Right lung (tissue), 5 donors: ENCODE results near the gene ICA1. TPM values are rescaled to one million over a fixed set of nuclear protein-coding genes. Genes with fewer than 3 reads are reported as not detected.

ENCODE experiments used
- DNase-seq, 2 donors: peaks; one replicate each; pipeline ENCODE4 v3.0.0-alpha.2; 2013
- polyA plus RNA-seq, 5 donors: library from polyadenylated mRNA; unstranded; fragments of 120-200 nt; gene quantifications; one replicate each; pipeline versions ENCODE4 v1.2.1 to v1.2.3, GENCODE V29; 2013; ENCODE audit warnings: inconsistent platforms in 1 of 5, low replicate concordance in 1 of 5; ENCODE audit not compliant: insufficient read length in 5 of 5, insufficient read depth in 1 of 5

ICA1 gene
- polyA plus RNA-seq, 5 donors = 34.5 to 48.9 (median 37.5) TPM

DNA sequence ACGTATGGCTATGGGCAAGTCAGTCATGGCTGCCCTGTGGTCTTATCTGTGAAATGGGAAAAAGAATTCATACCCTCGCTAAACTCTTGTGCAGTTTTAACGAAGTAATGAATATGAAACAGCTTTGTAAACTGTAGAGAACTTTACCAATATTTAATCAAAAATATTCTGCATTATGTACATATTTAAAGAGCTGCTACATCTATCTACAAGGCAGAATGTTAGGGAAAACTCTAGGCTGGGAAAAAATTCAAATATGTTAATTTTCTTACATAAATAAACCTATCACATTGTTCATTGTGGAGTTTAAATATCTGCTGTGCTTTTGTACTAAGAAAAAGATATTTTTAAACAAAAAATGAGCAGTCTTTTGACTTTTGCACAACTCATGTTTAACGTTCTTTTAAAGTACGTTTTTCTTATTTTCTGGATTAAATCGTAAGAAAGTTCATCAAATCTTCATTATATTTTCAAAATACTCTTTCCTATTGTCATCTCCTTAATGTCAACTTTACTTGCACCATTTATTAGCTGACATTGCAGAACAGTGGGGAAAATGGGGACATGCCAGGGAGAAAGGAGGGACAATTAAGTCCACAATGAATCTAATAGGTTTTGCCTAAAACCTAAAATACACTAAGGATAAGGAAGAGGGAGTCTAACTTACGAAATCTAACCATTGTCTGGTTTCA, 57.5 kb downstream of the ICA1 start:
- no peak for DNase-seq

DNA sequence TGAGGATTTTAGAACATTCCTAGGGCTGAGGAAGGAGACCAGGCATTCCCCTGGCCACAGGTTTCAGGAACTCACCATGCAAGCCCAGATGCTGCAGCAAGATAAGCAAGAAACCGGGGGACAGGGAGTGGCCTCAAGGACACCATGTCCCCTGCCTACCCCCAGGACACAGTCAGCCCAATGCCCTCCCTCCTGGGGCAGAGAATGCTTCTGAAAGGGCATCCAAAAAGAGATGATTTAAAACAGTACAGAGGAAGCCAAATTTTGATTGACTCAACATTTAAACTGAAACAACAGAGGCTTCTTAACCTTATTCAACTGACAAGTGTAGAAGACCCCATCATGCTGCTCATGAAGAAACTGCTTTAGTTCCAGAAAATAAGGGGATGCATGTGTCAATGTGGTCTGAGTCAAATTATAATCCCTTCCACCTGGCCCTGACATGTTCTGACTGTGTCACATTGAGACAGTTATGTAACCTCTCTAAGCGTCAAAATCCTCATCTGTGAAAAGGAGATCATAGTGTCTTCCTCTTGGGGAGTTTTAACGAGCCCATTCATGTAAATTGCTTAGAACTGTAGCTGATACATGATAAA, 60.0 kb downstream of the ICA1 start:
- no peak for DNase-seq

DNA sequence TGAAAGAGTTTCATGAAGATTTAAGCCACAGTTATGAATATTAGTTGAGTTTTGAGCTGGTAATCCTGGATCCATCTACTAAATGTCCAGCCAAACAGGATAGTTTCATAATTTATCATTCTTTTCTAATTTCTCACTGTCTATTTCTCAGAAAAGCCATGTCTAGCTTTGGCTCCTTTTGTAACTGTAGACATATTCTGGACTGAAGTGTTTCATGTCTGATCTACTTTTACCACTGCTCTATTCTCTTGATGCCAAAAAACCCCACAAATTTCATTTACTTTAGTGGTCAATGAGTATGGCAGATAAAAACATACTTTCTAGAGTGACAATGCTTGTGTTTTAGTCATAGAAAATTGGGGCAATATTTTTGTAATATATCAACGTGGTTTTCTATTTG, 61.2 kb downstream of the ICA1 start:
- no peak for DNase-seq

- DNase-seq = no peak
These were observed 61.7 kb downstream of the ICA1 start for GRCh38 chr7:8200316-8200715.

GRCh38 chr7:8197994-8198698, 63.8 kb downstream of the ICA1 start:
- DNase-seq = no peak

DNA sequence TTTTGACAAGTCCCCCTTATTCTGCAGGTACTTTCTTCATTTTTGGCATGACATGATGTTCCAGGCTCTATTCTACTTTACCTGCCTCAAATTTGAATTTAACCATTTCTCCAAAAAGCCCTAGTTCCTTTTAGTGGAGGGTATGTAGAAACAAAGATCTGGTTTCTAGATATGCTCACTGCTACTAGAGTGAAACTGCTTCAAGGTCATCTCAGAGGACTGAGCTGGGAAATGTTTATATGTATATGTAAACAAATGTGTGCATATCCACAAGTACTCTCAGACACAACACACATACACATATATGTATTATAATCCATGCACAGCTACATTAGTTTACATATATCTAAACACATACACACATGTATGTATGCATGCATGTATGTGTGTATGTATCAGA, 69.1 kb downstream of the ICA1 start:
- DNase-seq = no peak

DNA sequence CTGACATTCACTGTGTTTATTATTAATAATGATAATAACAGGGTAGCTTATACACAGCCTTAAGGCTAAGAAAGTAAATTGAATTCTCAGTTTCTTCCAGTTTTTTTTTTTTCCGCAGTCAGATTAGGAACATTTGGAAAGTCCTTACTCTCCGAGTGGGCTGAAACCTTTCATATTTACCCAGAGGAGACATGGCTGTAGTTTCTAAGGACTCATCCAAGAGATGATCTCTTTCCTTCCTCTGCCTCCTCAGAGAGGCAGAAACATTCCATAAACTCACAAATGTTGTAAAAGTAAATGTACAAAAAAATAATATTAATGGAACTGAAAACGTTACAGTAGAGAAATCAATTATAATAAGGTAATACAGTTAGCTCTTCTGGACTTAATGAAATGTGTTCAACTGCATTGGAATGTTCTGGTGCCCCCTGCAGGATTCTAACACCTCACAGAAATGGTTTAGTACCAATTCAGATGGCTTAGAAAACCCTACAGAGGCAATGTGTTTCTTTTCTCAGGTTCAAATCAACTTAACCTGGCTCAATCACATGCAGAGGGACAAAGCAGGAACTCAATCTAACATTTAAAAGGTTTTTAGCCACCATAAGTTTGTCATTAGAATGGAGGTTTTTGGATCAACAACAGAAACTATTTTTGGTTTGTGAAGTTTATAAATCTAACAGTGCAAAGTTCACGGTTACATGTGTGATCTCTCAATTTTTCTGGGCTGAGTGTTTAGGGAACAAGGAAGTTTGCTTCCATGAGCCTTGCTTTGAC, 71.7 kb downstream of the ICA1 start:
- peak; percentile 30 to 45 for DNase-seq

- DNase-seq = no peak
These were observed 72.3 kb downstream of the ICA1 start for GRCh38 chr7:8189625-8190024.

GRCh38 chr7:8185926-8186683, 75.9 kb downstream of the ICA1 start:
- DNase-seq = no peak

GRCh38 chr7:8184221-8184620, 77.7 kb downstream of the ICA1 start:
- DNase-seq = no peak

- no peak for DNase-seq
These were observed 82.5 kb downstream of the ICA1 start for GRCh38 chr7:8179486-8179885.

DNA sequence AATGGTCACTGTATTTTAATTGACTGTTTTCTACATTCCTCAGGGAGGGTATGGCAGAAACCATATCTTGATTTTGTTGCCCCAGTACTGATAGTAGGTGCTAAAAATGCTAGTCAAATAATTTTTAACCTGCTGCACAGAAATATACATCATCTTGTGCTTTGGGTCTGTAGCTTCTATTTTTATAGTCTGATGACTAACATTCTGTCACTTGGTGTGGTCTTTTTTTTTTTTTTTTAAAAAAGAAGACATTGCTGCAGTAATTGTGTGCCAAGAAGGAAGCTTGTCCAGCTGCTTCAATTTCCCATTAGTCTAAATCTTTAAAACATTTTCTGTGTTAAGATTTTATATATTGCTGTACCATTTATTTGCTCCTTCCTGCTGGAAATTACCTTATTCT, 83.6 kb downstream of the ICA1 start:
- DNase-seq = no peak

DNA sequence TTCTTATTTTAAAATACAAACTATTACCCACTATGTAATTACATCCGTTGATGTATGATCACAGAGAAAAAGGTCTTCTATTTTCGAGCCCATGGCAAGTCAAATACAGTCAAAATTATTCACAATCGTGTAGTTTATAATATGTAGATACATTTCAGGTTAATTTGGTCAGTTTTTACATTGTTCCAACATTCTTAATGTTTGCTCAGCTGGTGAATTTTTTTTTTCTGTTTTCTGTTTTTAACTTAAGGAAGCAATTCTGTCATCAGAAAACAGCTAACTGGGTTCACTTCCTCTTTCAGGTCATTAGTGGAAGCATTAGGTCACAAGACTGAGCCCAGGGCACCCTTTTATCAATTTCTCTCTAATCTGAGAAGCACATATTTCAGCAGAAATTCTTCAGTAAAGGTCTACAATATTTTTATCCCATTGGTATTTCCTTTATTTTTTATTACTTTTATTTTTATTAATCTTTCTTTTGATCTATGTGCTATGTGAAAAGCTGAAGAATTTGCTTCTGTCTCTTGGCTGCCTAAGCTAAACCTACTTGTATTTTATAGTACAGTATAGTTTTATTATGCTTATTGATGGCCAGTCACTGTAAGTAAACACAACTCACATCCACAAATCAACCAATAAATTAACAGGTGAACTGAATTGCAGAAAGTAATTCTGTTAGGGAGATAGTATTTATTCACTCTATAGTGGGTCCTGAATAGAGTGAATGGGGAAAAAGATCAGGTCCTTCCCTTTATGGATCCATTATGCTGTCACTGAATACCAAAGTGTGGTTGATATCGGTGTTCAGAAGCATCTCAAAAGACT, 84.6 kb downstream of the ICA1 start:
- DNase-seq = no peak

DNA sequence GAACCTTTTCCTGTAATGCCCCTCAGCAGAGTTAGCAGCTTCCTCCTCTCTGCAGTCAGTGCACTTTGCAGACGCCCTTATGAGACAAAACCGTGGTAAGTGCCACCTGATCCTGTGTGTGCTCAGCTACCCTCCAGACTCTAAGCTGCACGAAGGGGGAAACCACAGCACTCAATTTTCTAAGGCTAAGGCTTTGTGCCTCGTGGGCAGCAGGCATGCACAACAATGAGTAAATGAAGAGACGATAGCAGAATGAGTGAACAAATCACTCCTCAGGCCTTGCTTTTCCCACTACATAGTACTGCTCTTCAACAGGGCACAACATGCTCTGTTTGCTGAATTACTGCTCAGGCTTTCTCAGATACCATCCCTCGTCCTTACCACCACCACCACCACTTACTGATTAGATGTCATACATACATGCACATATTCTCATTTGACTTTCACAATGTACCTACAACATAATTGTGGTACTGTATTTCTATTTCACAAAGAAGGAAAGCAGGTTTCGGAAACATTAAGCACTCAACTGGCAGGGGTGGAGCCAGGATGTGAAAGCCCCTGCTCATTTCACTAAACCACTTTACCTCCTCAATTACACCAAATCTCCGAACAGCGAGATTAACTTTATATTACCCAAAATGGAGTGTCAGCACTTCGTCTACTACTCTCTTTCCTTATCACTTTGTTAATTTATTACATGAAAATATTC, 85.4 kb downstream of the ICA1 start:
- no peak for DNase-seq

DNA sequence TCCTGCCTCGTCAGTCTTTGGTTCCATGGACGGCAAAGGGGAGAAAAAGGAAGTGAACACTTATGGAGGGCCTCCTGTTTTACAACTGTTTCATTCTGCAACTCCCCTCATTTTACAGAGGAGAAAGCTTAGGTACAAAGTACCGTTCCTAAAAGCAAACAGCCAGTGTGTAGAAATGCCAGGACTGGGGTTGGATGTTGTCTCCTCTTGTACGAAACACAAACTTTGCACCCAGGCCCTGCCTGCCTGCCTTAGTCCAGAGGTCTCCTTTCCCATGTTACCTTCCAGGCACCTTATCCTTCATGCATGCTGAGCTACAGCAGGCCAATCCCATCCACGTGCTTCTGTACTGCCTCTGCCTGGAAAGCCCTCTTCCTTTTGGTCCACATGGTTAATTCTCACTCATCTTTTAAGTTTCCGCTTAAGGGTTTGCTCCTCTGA, 86.0 kb downstream of the ICA1 start:
- no peak for DNase-seq

- DNase-seq = no peak
These were observed 89.3 kb downstream of the ICA1 start for GRCh38 chr7:8172372-8173354.

DNA sequence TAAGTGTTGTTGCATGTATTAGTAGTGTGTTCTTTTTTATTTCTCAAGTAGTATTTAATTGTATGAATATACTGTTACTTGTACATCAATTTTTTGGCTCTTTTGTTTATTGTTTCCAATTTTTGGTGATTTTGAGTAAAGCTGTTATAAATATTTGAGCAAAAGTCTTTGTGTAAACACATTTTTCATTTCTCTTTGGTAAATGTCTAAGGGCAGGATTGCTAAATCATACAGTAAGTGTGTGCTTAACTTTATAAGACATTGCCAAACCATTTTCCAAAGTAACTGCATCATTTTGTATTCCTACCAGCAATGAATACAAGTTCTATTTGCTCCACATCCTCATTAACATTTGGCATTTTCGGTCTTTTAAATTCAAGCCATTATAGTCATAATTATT, 92.8 kb downstream of the ICA1 start:
- DNase-seq = peak in 1 of 2 donors; percentile 12

DNA sequence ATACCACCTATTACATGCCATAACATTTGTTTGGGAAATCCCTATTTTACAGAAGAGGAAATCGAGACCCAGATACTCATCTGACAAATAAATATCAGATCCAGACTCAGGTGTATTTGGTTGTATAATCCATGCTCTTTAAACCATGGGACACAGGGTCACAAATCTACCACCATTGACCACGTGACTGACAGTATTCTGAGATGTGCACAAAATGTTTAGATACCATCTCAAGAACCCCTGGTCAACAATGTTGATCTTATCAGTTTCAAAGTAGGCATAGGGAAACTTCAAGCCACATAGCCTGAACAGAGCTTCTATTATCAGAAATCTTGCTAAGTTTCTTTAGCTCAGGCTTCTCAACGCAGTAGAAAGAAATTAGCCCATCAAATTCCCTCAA, 93.6 kb downstream of the ICA1 start:
- DNase-seq = no peak

GRCh38 chr7:8165150-8165549, 96.8 kb downstream of the ICA1 start:
- DNase-seq = no peak
